OCI-M1 (cell line): Measurements from ENCODE around the gene NANOS2.

ENCODE experiments used
- DNase-seq: peaks from one replicate; lab custom pipeline; 2025; lab: John Stamatoyannopoulos, UW

Gene NANOS2

GRCh38 chr19:45895519-45895972 is 19.0 kb downstream of the NANOS2 start:
- no peak for DNase-seq

DNA sequence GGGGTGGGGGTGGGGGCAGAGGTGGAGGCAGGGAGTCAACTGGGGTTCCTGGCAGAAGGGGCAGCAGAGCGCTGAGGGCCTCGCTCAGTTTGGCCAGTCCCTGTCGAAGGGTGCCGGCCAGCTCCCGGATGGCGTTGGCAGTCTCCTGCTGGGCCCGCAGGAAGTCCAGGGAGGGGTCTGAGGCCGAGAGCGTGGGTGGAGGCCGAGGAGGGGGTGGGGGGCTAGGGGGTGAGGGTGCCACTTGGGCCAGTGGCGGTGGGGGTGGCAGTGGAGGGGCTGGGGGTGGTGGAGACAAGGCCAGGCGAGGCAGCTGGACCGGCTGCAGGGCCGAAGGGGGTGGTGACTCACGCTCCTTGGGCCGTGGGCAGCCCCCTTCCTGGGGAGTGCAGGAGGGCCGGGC is 23.7 kb downstream of the NANOS2 start:
- no peak for DNase-seq

GRCh38 chr19:45889210-45889885 is 25.2 kb downstream of the NANOS2 start:
- peak; percentile 61 for DNase-seq

- DNase-seq: peak; percentile 66
Measured at GRCh38 chr19:45887200-45887710, 27.3 kb downstream of the NANOS2 start.

GRCh38 chr19:45886427-45887199 is 28.0 kb downstream of the NANOS2 start:
- peak; percentile 96 for DNase-seq

DNA sequence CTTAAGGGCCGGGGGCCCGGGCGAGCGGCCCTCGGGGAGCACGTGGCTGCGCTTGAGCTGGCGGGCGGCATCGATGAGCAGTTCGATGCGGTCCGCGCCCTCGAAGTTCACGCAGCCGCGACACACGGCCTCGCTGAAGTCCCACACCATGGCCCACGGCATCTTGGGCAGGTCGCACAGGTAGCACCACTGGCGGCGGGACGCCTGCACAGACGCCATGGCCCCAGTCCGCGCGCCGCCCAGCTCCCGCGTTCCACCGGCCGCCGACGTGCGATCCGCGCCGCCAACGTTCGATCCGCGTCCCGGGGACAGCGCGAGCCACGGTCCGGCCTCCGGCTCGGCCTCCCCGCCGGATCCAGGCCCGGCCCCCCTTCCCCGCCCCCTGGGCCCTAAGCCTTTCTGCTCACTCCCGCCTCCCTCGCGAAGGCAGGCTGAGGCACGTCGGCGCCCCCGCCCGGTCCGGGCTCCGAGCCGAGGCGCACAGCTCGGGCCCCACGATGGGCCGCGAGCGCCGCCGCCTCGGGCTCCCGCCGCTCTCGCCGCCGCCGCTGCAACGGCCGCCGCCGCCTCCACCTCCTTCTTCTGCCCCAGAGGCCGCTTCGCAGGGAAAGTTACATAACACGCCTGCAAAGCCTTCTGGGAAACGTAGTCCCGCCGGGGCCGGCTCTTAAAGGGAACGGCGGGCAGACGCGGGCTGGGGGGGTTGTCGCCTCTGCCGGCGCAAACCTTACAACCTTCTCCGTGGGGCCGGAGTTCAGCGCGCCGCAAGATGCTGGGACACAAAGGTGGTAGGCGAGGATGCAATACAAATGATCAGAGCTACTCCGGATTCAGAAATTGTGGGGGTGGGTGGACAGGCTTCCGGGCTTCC is 28.8 kb downstream of the NANOS2 start, which contains the start of gene IRF2BP1:
IRF2BP1 (minus strand) TSS at position 586 of the 871 bp plus-strand sequence; CDS start at position 219, 367 bp downstream.
- peak; percentile 97 for DNase-seq

DNA sequence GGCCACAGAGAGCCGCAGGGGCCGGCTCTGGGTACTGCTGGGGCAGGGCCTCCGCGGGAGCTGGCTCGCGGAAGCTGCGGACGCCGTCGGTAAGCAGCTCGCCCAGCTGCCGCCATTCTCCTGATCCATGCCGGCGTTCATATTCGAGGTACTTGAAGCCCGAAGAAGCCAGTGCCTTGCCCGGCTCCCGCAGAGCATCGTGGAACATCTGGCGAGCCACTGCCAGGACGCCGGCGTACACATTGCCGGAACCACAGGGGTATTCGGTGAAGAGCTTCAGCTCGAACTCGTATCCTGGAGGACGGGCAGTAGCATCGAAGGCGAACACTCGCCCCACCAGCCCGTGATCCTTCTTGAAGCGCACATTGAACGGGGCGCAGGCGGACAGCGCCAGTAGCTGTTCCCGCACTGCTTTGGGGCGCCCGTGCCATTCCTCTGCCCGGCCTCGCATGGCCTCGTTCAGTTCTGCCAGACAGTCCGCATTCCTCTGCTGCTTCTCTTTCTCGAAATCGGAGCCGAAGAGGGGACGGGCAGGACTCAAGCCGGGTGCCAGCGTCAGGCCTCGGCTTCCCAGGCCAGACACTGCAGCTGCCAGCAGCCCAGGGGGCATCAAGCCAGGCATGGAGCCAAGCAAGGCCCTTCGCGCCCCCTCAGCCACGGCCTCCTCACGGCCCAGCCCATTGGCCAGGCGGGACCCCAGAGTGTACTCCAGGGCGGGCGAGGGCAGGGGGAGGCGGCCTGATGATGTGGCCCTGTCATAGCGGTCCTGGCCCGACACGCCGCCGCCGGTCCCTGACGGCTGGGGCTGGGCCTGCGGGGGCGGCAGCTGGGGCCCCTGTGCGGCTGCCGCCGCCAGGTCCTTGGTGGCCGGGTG is 29.7 kb downstream of the NANOS2 start:
- DNase-seq: peak; percentile 68

DNA sequence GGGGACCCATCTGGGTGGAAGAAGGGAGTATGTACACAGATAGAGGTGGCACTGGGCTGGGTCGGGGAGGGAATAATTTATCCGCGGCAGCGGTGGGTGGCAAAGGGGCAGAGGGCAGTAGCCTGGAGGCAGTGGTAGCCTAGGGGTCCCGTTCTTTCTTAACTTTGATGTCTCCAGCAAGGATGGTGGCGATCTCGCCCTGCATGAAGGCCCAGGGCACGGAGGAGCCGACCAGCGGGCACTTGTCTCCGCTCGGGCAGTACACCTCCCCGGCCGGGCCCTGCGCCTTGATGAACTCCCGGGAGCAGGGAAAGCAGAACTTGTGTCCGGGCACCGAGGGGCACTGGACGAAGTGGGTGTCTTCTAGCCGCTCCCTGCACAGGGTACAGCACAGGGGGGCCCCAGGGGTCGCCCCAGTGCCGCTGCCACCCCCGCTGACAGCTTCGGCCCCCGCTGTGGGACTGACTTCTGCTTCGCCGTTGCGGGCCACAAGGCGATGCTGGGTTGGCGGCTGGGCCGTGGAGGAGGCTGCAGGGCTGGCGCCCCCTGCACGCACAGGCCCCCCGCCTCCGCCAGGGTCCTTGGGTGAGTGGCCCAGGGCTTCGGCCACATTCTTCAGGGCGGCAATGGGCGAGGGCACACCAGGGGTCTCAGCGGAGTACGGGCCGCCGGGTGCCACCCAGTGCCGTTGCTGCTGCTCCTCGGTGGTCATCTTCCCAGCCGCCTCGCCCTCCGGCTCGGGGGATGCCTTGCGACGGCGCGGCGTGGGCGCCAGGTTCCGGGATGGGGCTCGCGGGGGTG is 30.5 kb downstream of the NANOS2 start:
- DNase-seq: no peak

DNA sequence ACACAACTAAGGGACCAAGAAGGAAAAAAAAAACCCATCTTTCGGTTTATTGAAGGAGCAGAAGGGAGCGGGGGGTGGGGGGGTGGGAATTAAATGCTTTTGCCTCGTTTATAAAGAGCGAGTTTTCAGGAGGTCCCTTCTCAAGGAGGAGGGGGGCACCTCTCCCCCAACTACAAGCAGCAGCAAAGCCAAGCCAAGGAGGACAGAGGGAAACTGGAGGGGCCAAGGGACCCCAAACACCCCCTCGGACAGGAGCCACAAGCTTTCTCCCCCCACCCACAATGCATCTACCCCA is 31.0 kb downstream of the NANOS2 start:
- DNase-seq: no peak

GRCh38 chr19:45882652-45883585 is 31.7 kb downstream of the NANOS2 start:
- DNase-seq: peak; percentile 96

- no peak for DNase-seq
Measured at GRCh38 chr19:45881909-45882528, 32.6 kb downstream of the NANOS2 start.

- DNase-seq: no peak
Measured at GRCh38 chr19:45881082-45881908, 33.3 kb downstream of the NANOS2 start.

- DNase-seq: no peak
Measured at GRCh38 chr19:45879971-45880370, 34.6 kb downstream of the NANOS2 start.

DNA sequence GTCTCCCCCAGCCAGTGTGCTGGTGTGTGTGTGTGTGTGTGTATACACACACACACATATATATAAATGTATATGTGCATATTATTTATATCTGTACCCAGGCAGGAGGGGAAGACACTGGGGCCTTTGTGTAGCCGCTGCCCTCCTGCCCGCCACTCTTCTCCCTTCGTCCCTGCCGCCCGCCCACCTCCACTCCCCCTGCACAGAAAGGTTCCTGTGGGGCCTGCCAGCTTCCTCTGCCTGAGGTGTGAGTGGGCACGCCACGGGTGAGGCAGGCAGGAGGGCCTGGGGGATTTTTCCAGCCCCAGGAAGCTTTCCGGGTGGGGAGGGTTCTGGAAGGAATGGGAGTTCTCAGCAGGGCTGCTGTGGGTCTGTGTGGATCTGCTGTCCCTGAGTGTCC is 35.5 kb downstream of the NANOS2 start:
- no peak for DNase-seq

- no peak for DNase-seq
Measured at GRCh38 chr19:45878043-45878794, 36.4 kb downstream of the NANOS2 start.

GRCh38 chr19:45876411-45877197 is 38.0 kb downstream of the NANOS2 start:
- no peak for DNase-seq

- DNase-seq: no peak
Measured at GRCh38 chr19:45876161-45876410, 38.5 kb downstream of the NANOS2 start.
